PC-9 (cell line): ENCODE measurements around the gene CXCL3. TPM values are rescaled to one million over a fixed set of nuclear protein-coding genes. Genes with fewer than 3 reads are reported as not detected.

Experiments used
- BruUV-seq: library from RNA; stranded (reverse); fragments of 400-500 nt; replicated peaks from 2 replicates; lab custom pipeline; 2021; lab: Mats Ljungman, UMichigan
- CTCF ChIA-PET: fragments of 300-600 bp; sonication (Branson Sonifier 250); formaldehyde crosslinking; loops from one replicate; lab custom pipeline; 2022; ENCODE audit warnings: antibody characterized with exemption; lab: Charles Lee
- POLR2A ChIA-PET: fragments of 300-600 bp; sonication (Branson Sonifier 250); formaldehyde crosslinking; loops from one replicate; lab custom pipeline; 2022; ENCODE audit warnings: antibody characterized with exemption; ENCODE audit not compliant: unreplicated experiment; lab: Charles Lee
- DNase-seq, 2 experiments: peaks; one replicate each; pipeline versions ENCODE4 v3.0.0 to v3.0.0-alpha.2; 2015 to 2022; ENCODE audit warnings: mixed read lengths in 1 of 2
- H2AFZ ChIP-seq: fragments of 200-600 bp; sonication (generic); 2 replicates; pipeline ENCODE4 v1.8.1; 2017; ENCODE audit warnings: antibody characterized with exemption
- H3F3A ChIP-seq: fragments of 200-600 bp; sonication (generic); 2 replicates; pipeline ENCODE4 v1.8.1; 2017; ENCODE audit warnings: antibody characterized with exemption, mild to moderate bottlenecking, low read depth; ENCODE audit not compliant: insufficient read depth
- H3K27ac ChIP-seq: fragments of 200-600 bp; sonication (generic); 2 replicates; pipeline ENCODE4 v1.6.1; 2016; ENCODE audit warnings: mixed run types
- H3K27me3 ChIP-seq: fragments of 200-600 bp; sonication (generic); 2 replicates; pipeline ENCODE4 v1.6.1; 2016; ENCODE audit warnings: low read depth, mixed run types; ENCODE audit not compliant: insufficient read depth
- H3K36me3 ChIP-seq: fragments of 200-600 bp; sonication (generic); 2 replicates; pipeline ENCODE4 v1.6.1; 2016; ENCODE audit warnings: low read depth, mixed run types
- H3K4me1 ChIP-seq: fragments of 200-600 bp; sonication (generic); replicated peaks from 2 replicates; pipeline ENCODE4 v1.6.1; 2016; ENCODE audit warnings: mixed run types; ENCODE audit not compliant: insufficient read depth
- H3K4me2 ChIP-seq: fragments of 200-600 bp; sonication (generic); 2 replicates; pipeline ENCODE4 v1.6.1; 2017; ENCODE audit warnings: mixed run types
- H3K4me3 ChIP-seq: fragments of 200-600 bp; sonication (generic); 2 replicates; pipeline ENCODE4 v1.6.1; 2016; ENCODE audit warnings: mixed run types
- H3K79me2 ChIP-seq: fragments of 200-600 bp; sonication (generic); 2 replicates; pipeline ENCODE4 v1.6.1; 2017; ENCODE audit warnings: low read depth, mixed run types
- H3K9me2 ChIP-seq: fragments of 200-600 bp; sonication (generic); 2 replicates; pipeline ENCODE4 v1.8.1; 2017; ENCODE audit warnings: mild to moderate bottlenecking; ENCODE audit not compliant: insufficient read depth
- H3K9me3 ChIP-seq: fragments of 200-600 bp; sonication (generic); 2 replicates; pipeline ENCODE4 v1.8.1; 2016; ENCODE audit warnings: low read depth; ENCODE audit not compliant: insufficient read depth
- H4K20me1 ChIP-seq: fragments of 200-600 bp; sonication (generic); 2 replicates; pipeline ENCODE4 v1.8.1; 2017; ENCODE audit not compliant: insufficient read depth
- CTCF ChIP-seq: fragments of 200-600 bp; sonication (generic); conservative IDR thresholded peaks from 2 replicates; pipeline ENCODE4 v1.6.1; 2017; ENCODE audit warnings: mixed run types, antibody characterized with exemption, mild to moderate bottlenecking, moderate library complexity
- EZH2 ChIP-seq: fragments of 200-600 bp; sonication (generic); IDR thresholded peaks from 2 replicates; pipeline ENCODE4 v1.8.0; 2017; ENCODE audit warnings: antibody characterized with exemption, low read depth
- intact Hi-C: fragments of 100-400 bp; cut with micrococcal nuclease; formaldehyde crosslinking; loops from one replicate; pipeline ENCODE4 v1.10.0; 2022; ENCODE audit not compliant: unreplicated experiment
- total RNA-seq: library from RNA; stranded (reverse); gene quantifications from 2 replicates; pipeline ENCODE4 v1.2.3, GENCODE V29; 2021

CXCL3 gene
- total RNA-seq, 1 experiment from 2014 or later: not detected

GRCh38 chr4:74023709-74024108, 14.8 kb downstream of the CXCL3 start:
- no peaks in the 10 kb centered on the region for H4K20me1 ChIP-seq
- H3K27ac ChIP-seq: no peak overlapping the region
- no peaks in the 10 kb centered on the region for H3K27me3 ChIP-seq
- no peaks in the 10 kb centered on the region for H3K79me2 ChIP-seq
- H3F3A ChIP-seq: no peaks in the 10 kb centered on the region
- H3K4me2 ChIP-seq: no peak overlapping the region
- H2AFZ ChIP-seq: no peak overlapping the region
- H3K9me3 ChIP-seq: no peaks in the 10 kb centered on the region
- H3K4me1 ChIP-seq: no peaks in the 10 kb centered on the region
- intact Hi-C loops: no loop called here
- no TSS peak for BruUV-seq
- ChIA-PET CTCF (no interaction called here), POLR2A (no interaction called here)
- H3K36me3 ChIP-seq: no peaks in the 10 kb centered on the region
- DNase-seq: no peak
- H3K9me2 ChIP-seq: no peaks in the 10 kb centered on the region
- H3K4me3 ChIP-seq: no peak overlapping the region
- TF ChIP-seq EZH2: no peak
- TF ChIP-seq CTCF: no peak

GRCh38 chr4:74021601-74022000, 16.9 kb downstream of the CXCL3 start:
- Histone ChIP-seq H2AFZ (no peak overlapping the region), H4K20me1 (no peaks in the 10 kb centered on the region), H3K4me2 (no peak overlapping the region), H3K9me3 (no peaks in the 10 kb centered on the region), H3K9me2 (no peaks in the 10 kb centered on the region), H3K79me2 (no peaks in the 10 kb centered on the region), H3K27me3 (no peaks in the 10 kb centered on the region), H3K4me3 (no peak overlapping the region), H3K36me3 (no peaks in the 10 kb centered on the region), H3K4me1 (no peaks in the 10 kb centered on the region), H3F3A (no peaks in the 10 kb centered on the region), H3K27ac (no peak overlapping the region)
- CTCF ChIA-PET: no interaction called here
- DNase-seq: no peak
- TF ChIP-seq EZH2: no peak
- no peak for TF ChIP-seq CTCF
- BruUV-seq: no TSS peak
- intact Hi-C loops: no loop called here
- POLR2A ChIA-PET: no interaction called here

- Histone ChIP-seq H3K36me3 (no peaks in the 10 kb centered on the region), H4K20me1 (no peaks in the 10 kb centered on the region), H3F3A (no peaks in the 10 kb centered on the region), H3K4me2 (no peak overlapping the region), H3K9me2 (no peaks in the 10 kb centered on the region), H3K79me2 (no peaks in the 10 kb centered on the region), H3K27ac (no peak overlapping the region), H3K27me3 (no peaks in the 10 kb centered on the region), H3K4me1 (no peaks in the 10 kb centered on the region), H3K4me3 (no peak overlapping the region), H3K9me3 (no peaks in the 10 kb centered on the region), H2AFZ (no peak overlapping the region)
- no peak for TF ChIP-seq EZH2
- no peak for TF ChIP-seq CTCF
- no peak for DNase-seq
- ChIA-PET POLR2A (no interaction called here), CTCF (no interaction called here)
- no TSS peak for BruUV-seq
- intact Hi-C loops: no loop called here
Observed at GRCh38 chr4:74018771-74019170, 19.7 kb downstream of the CXCL3 start.
